ENCODE data around the gene SH2B3.
"Not testable (repeated sequence)": the region's sequence is repeated elsewhere in the genome, so short reads cannot be mapped to it uniquely, and the experiment has no call there.

Gene SH2B3

DNA sequence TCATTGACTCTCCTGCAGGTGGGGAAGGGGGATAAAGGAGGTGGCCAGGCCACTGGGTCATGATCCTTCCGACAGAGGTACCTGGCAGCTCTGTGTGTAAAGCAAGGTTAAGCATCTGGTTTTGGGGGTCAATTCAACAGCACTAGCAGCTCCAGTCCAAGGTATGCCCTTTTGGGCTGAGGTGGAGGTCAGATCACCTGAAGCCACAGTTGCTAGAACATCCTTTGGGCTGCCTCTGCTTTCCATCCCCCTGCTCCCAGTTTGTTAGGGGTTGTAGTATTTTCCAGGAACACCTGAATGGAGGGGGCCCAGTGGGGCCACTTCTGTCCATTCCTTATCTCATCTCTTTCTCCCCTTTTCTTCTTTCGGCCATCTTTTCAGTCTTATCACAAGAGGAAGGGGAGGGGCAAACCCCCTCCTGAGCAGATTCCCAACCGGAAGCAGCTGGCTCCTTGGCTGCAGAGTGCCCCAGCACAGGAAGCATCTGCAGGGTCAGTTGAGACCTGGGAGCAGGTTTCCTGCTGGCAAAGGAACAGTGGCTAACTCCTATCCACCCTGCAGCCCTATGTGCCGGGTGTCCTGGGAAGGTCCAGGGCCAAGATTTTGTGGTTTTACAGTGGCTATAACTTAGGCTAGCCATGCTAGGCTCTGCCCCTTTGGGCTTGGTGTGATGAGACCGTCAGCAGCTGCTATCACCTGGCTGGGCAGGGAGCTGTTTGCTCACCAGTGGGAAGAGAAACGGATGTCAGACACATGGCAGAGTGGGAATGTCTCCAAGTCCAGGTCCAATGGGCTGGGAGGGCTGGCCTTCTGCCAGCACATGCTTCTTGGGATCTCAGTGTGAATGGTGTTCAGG is 40.2 kb downstream of the SH2B3 start:
- no peak for DNase-seq

- DNase-seq, result no peak
Observed at GRCh38 chr12:111446631-111447570, 41.2 kb downstream of the SH2B3 start.

GRCh38 chr12:111447571-111448265 is 42.0 kb downstream of the SH2B3 start:
- DNase-seq, result no peak

GRCh38 chr12:111448266-111448830 is 42.6 kb downstream of the SH2B3 start:
- DNase-seq, result no peak

DNA sequence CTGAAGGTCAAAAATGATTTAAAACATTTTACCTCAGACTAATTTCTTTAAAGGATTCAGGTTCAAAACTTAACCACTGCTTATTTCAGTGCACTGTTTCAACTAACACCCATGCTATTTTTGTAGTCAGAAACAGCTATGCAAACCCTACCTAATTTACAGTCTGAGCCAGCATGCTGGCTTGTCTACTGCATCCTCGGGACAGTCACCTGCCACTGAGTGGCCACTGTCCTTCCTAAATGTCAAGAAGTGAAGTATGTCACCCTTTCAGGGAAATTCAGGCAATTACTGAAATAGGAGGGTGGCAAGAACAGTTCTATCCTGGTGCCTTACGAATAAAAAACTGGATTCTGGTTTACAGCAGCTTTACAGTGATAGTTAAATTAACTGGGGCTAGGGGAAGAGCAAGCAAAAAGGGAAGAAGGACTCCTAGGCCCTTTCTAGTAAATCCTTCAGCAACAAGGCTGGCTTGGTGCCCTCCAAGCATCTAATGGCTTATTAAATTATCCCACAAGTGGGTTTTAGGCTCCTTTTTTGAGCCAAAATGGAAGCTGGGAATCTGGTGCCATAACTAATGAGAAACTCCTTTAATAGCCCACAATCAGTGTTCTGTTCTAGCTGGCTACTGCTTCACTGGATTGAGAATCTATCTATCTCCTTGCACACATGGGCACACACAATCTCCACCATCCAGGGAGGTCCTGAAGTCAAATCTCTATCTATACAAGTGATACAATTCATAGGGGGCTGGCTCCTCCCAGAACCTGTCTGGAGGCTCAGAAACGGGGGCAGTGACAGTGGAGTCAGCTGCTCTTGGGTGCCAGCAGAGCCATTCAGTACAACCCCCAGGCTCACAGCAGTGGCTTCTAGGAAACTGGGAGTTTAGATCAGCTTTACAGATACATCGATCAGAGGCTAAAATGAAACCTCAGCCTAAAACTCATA is 43.4 kb downstream of the SH2B3 start:
- no peak for DNase-seq

DNA sequence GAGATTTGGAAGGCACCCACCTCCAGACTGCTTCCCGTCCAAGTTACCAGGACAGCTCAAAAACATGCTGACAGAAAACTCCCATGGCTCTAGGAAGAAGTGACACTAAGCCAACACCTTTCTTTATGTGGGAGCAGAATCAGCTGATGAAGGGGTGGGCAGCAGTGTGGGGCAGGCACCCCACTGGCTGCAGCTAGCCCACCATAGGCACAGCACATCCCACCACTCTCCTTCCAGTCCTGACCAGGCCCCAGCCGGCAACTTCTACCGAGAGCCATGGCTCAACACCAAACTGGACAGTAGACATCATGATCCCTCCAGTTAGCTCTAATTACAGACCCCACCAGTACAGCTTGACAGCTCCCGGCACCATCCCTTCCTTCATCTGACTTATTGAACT is 45.0 kb downstream of the SH2B3 start:
- DNase-seq, result no peak

GRCh38 chr12:111451232-111451631 is 45.5 kb downstream of the SH2B3 start:
- no peak for DNase-seq

GRCh38 chr12:111451649-111452129 is 46.0 kb downstream of the SH2B3 start:
- DNase-seq, result peak; percentile 65

- DNase-seq, result peak; percentile 33
Observed at GRCh38 chr12:111453071-111453989, 47.6 kb downstream of the SH2B3 start.

- DNase-seq, result no peak
Observed at GRCh38 chr12:111454311-111454710, 48.6 kb downstream of the SH2B3 start.

DNA sequence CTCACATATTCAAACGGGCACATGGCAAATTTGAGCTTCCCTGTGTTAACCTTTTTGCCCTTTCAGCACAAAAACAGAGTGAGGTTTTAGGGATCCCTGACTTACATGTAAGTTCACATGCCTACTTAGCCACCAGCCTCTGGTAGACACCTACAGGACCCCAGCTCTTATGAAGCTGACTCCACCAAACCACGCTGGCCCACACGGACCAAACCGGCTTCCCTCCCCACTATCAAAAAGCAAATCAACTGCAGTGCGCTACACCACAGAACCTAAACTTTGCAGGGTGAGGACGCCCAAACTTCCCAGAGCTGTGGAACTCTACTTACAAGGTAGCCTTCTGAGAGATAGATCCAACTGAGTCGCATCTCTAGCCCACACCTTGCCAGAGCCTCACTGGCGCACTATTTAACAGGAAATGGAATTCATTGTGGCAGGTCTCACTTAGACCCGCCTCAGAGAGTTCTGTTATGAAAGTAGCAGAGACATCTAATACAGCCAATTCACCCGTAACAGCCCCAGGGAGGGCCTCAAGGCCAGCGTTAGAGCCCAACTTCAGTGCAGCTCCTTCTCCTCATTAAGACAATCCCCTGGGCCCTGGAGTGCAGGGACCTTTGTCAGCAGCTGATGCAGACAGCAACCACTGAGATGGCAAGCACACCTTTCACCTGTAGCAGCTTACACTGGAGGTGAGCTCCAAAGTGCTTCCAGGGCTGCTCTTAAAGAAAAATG is 49.2 kb downstream of the SH2B3 start:
- DNase-seq, result no peak

DNA sequence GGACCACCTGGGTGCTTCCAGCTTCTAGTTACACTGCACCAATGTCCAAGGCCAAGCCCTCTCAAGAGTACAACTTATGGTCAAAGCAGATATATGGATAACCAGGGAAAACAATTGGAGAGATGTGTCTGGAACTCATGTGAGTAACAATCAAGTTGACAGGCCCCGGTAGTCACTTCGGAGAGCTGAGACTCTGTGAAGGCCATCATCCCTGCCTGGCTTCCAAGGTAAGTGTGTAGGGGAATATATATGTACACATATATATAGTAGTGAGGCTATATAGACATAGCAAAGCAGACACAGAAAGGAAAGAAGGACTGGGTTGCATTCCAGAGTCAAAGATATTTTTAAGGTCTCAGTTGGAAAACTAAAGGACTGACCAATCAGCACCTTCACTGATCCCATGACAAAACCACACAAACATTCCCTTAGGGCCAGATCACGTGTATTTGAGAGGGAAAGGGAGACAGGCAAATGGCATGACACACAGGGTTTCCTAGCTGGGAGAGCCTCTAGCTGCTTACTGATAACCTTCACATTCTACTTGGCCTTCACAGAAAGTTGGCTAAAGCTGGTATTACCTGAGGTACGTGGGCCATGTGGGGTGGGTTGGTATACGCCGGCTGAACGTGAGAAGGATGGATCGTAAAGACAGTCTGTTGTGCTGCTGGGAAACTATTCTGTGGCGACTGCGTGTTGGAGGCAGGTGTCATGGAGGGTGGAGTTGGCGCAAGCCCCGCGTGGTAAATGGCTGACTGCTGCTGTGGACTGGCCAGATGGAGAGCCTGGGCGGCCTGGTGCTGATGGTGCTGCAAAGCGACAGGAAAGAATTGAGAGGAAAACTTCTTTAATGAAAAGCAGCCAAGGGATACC is 50.0 kb downstream of the SH2B3 start:
- no peak for DNase-seq

DNA sequence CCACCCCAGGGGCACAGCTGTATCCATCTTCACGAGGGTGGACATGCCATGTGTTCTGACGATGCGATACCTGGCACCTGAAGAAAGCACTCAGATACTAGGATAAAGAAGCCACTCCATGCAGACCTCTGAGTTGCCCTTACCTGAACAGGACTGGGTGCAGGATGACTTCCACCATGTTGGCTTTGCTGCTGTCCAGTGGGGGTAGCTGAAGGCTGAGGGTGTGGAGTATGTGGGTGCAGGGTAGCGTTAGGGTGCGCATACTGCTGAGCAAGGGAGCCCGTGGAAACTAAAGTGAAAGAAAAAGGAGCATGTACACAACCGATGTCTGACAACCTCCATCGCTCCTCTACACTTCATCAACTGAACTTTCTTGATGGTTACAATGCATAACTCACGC is 51.3 kb downstream of the SH2B3 start:
- DNase-seq, result no peak

DNA sequence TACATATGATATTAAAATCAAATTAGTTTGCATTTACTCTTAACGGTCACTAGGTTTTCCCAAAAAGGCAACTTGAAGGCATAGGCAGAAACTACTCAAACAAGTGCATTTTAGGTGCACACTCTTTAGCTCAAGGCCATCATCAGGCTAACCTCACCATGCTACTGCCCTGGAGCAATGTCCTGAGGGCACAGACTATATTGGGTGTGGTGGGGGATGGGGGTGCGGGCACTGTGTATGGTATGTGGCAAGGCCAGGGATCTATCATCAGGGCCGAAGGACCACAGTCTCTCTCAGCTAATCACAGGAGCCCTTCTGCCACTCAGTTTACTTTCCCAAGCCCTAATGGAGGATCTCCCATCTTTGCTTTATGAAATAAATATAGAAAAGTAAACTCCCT is 51.9 kb downstream of the SH2B3 start:
- no peak for DNase-seq

GRCh38 chr12:111458546-111459172 is 52.9 kb downstream of the SH2B3 start:
- DNase-seq, result no peak

- not testable (repeated sequence) for DNase-seq
Observed at GRCh38 chr12:111460111-111460510, 54.4 kb downstream of the SH2B3 start.

- DNase-seq, result no peak
Observed at GRCh38 chr12:111462210-111462769, 56.6 kb downstream of the SH2B3 start.

Measured in midbrain (tissue), 1 donor.